Astrocyte (in vitro differentiated cells and primary cell): ENCODE results near the gene PHACTR4. TPM values are rescaled to one million over a fixed set of nuclear protein-coding genes. Genes with fewer than 3 reads are reported as not detected.

Experiments used
- DNase-seq: peaks from one replicate; pipeline ENCODE4 v3.0.0-alpha.2; 2010; ENCODE audit warnings: low read depth
- FAIRE-seq: peaks from 2 replicates; lab custom pipeline; 2011; peaks lifted over from hg19 to GRCh38; lab: Jason Lieb, UNC
- H2AFZ ChIP-seq: 2 replicates; pipeline ENCODE4 v1.6.0; 2012; ENCODE audit warnings: low read depth, low read length, inconsistent platforms
- H3K27ac ChIP-seq: 2 replicates; pipeline ENCODE4 v1.5.1; 2011; ENCODE audit warnings: low read depth, low read length, inconsistent platforms
- H3K27me3 ChIP-seq: 2 replicates; pipeline ENCODE4 v1.6.0; 2011; ENCODE audit warnings: low read length, inconsistent platforms; ENCODE audit not compliant: insufficient read depth
- H3K36me3 ChIP-seq: 2 replicates; pipeline ENCODE4 v1.5.1; 2011; ENCODE audit warnings: low read length, inconsistent platforms; ENCODE audit not compliant: insufficient read depth
- H3K4me1 ChIP-seq: 2 replicates; pipeline ENCODE4 v1.5.1; 2011; ENCODE audit warnings: low read length, inconsistent platforms; ENCODE audit not compliant: insufficient read depth
- H3K4me2 ChIP-seq: 2 replicates; pipeline ENCODE4 v1.6.0; 2012; ENCODE audit warnings: low read length, inconsistent platforms
- H3K4me3 ChIP-seq: 2 replicates; pipeline ENCODE4 v1.5.1; 2011; ENCODE audit warnings: low read depth, mild to moderate bottlenecking, low read length, inconsistent platforms; ENCODE audit not compliant: insufficient read depth
- H3K79me2 ChIP-seq: 2 replicates; pipeline ENCODE4 v1.6.0; 2012; ENCODE audit warnings: mild to moderate bottlenecking, low read length, inconsistent platforms; ENCODE audit not compliant: insufficient read depth
- H3K9ac ChIP-seq: 2 replicates; pipeline ENCODE4 v1.6.0; 2012; ENCODE audit warnings: mild to moderate bottlenecking, low read length, inconsistent platforms
- H3K9me3 ChIP-seq: 2 replicates; pipeline ENCODE4 v1.5.1; 2012; ENCODE audit warnings: low read depth, mild to moderate bottlenecking, low read length, inconsistent platforms; ENCODE audit not compliant: insufficient read depth
- H4K20me1 ChIP-seq: 2 replicates; pipeline ENCODE4 v1.6.0; 2012; ENCODE audit warnings: low read length, inconsistent platforms; ENCODE audit not compliant: insufficient read depth
- H3K27ac Mint-ChIP-seq: one replicate; pipeline ENCODE4 v1.8.0; 2021; ENCODE audit warnings: mild to moderate bottlenecking, mixed read lengths; ENCODE audit not compliant: unreplicated experiment
- H3K27me3 Mint-ChIP-seq: one replicate; pipeline ENCODE4 v1.8.0; 2021; ENCODE audit warnings: low read depth, mixed read lengths; ENCODE audit not compliant: unreplicated experiment
- H3K36me3 Mint-ChIP-seq: one replicate; pipeline ENCODE4 v1.8.0; 2021; ENCODE audit warnings: low read depth, mixed read lengths; ENCODE audit not compliant: unreplicated experiment
- H3K4me1 Mint-ChIP-seq: one replicate; pipeline ENCODE4 v1.8.0; 2021; ENCODE audit warnings: low read depth, mixed read lengths; ENCODE audit not compliant: unreplicated experiment
- H3K4me3 Mint-ChIP-seq: one replicate; pipeline ENCODE4 v1.8.0; 2021; ENCODE audit warnings: mild to moderate bottlenecking, moderate library complexity, mixed read lengths; ENCODE audit not compliant: unreplicated experiment
- H3K9me3 Mint-ChIP-seq: one replicate; pipeline ENCODE4 v1.8.0; 2021; ENCODE audit warnings: mild to moderate bottlenecking, mixed read lengths; ENCODE audit not compliant: unreplicated experiment
- CTCF ChIP-seq: IDR thresholded peaks from 2 replicates; pipeline ENCODE4 v1.5.1; 2011; ENCODE audit warnings: low read depth, mild to moderate bottlenecking, inconsistent platforms, low read length, moderate library complexity; ENCODE audit not compliant: insufficient read depth
- EZH2 ChIP-seq: IDR thresholded peaks from 2 replicates; pipeline ENCODE4 v1.6.1; 2012; ENCODE audit warnings: mild to moderate bottlenecking, low read length, inconsistent platforms; ENCODE audit not compliant: insufficient read depth
- total RNA-seq: library from RNA; stranded (reverse); gene quantifications from 2 replicates; pipeline ENCODE4 v1.2.1, GENCODE V29; 2021

Gene PHACTR4
- total RNA-seq, 1 donor from 2014 or later = 78.5 TPM

DNA sequence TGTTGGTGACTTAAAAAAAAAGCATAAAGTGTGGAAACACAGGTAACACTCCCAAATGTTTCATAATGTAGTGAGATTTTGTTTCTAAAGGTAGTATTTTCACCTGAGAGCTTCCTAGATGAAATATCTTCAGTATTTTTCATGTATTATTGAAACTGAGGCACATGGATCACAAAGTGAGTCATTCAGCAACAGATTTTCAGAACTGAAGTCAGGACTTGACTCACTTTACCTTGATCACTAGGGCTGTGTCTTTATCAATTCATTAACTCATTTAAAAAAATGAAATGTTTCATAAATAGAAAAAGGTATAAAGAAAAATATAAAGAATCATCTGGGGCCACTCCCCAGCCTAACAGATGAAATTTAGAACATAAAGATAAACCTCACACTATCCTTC is 69.8 kb downstream of the PHACTR4 start:
- Histone ChIP-seq H3K27me3 (no peaks in the 10 kb centered on the region), H3K4me2 (peak overlapping the region; percentile 44), H2AFZ (no peak overlapping the region), H3K4me3 (no peak overlapping the region), H3K4me1 (peaks cover 24% of the 10 kb centered on the region), H3K9ac (no peak overlapping the region), H3K9me3 (no peaks in the 10 kb centered on the region), H3K36me3 (no peaks in the 10 kb centered on the region), H3K79me2 (peaks cover 49% of the 10 kb centered on the region), H3K27ac (peak overlapping the region; percentile 43), H4K20me1 (peaks cover 14% of the 10 kb centered on the region)
- FAIRE-seq (no peak), DNase-seq (no peak)
- Mint-ChIP-seq H3K4me1 (peaks cover 25% of the 10 kb centered on the region), H3K27ac (peak overlapping the region; percentile 97), H3K4me3 (peak overlapping the region; percentile 85), H3K9me3 (no peaks in the 10 kb centered on the region), H3K27me3 (no peaks in the 10 kb centered on the region), H3K36me3 (peaks cover 8% of the 10 kb centered on the region)
- TF ChIP-seq CTCF (no peak), EZH2 (no peak)

DNA sequence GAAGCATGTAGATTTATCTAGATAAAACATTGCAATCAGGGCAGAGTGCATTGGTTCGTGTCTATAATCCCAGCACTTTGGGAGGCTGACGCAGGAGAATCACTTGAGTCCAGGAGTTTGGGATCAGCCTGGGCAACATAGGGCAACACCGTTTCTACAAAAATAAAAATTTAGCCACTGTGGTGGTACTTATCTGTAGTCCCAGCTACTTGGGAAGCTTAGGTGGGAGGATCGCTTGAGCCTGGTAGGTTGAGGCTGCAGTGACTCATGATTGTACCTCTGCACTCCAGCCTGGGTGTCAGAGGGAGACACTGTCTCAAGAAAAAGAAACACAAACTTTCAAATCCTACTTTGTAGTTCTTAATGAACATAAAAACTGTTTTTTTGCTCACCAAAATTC is 72.1 kb downstream of the PHACTR4 start:
- peak overlapping the region; percentile 60 for H3K4me3 Mint-ChIP-seq
- H3K9ac ChIP-seq = no peak overlapping the region
- H3K4me1 ChIP-seq = peaks cover 23% of the 10 kb centered on the region
- peak overlapping the region; percentile 77 for H3K27ac Mint-ChIP-seq
- peaks cover 14% of the 10 kb centered on the region for H4K20me1 ChIP-seq
- no peak overlapping the region for H3K4me3 ChIP-seq
- peaks cover 45% of the 10 kb centered on the region for H3K79me2 ChIP-seq
- DNase-seq = no peak
- FAIRE-seq = no peak
- no peaks in the 10 kb centered on the region for H3K27me3 Mint-ChIP-seq
- peaks cover 23% of the 10 kb centered on the region for H3K4me1 Mint-ChIP-seq
- peaks cover 11% of the 10 kb centered on the region for H3K36me3 Mint-ChIP-seq
- H3K9me3 ChIP-seq = no peaks in the 10 kb centered on the region
- TF ChIP-seq CTCF (no peak), EZH2 (no peak)
- H3K36me3 ChIP-seq = no peaks in the 10 kb centered on the region
- peak overlapping the region; percentile 10 for H3K4me2 ChIP-seq
- H3K9me3 Mint-ChIP-seq = no peaks in the 10 kb centered on the region
- H3K27ac ChIP-seq = no peak overlapping the region
- H3K27me3 ChIP-seq = no peaks in the 10 kb centered on the region
- H2AFZ ChIP-seq = no peak overlapping the region

DNA sequence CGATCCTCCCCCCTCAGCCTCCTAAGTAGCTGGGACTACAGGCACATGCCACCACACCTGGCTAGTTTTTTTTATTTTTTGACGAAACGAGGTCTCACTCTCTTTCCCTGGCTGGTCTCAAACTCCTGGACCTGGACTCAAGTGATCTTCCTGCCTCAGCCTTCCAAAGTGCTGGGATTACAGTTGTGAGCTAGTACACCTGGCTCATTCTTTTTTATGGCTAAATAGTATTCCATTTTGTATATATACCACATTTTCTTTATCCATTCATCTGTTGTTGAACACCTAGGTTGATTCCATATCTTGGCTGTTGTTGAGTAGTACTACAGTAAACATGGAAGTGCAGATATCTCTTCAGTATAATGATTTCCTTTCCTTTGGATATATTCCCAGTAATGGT is 74.0 kb downstream of the PHACTR4 start:
- TF ChIP-seq EZH2 = no peak
- TF ChIP-seq CTCF = no peak
- peaks cover 6% of the 10 kb centered on the region for H4K20me1 ChIP-seq
- H3K4me2 ChIP-seq = no peak overlapping the region
- no peak for FAIRE-seq
- H3K79me2 ChIP-seq = peaks cover 45% of the 10 kb centered on the region
- no peaks in the 10 kb centered on the region for H3K27me3 ChIP-seq
- peaks cover 16% of the 10 kb centered on the region for H3K4me1 Mint-ChIP-seq
- no peak overlapping the region for H3K27ac ChIP-seq
- H3K4me3 ChIP-seq = no peak overlapping the region
- H3K9me3 ChIP-seq = no peaks in the 10 kb centered on the region
- peaks cover 11% of the 10 kb centered on the region for H3K36me3 Mint-ChIP-seq
- no peak overlapping the region for H3K4me3 Mint-ChIP-seq
- H2AFZ ChIP-seq = no peak overlapping the region
- H3K27me3 Mint-ChIP-seq = no peaks in the 10 kb centered on the region
- no peak overlapping the region for H3K9ac ChIP-seq
- H3K27ac Mint-ChIP-seq = peak overlapping the region; percentile 59
- H3K4me1 ChIP-seq = peaks cover 5% of the 10 kb centered on the region
- no peaks in the 10 kb centered on the region for H3K36me3 ChIP-seq
- H3K9me3 Mint-ChIP-seq = no peaks in the 10 kb centered on the region
- no peak for DNase-seq
